Mesenchymal stem cell (in vitro differentiated cells and primary cell): ENCODE data around the gene TBC1D26.
"Not testable (repeated sequence)": the region's sequence is repeated elsewhere in the genome, so short reads cannot be mapped to it uniquely, and the experiment has no call there.

Source experiments
- DNase-seq: peaks from one replicate; pipeline ENCODE4 v3.0.0-alpha.2; 2013
- H2AFZ ChIP-seq: one replicate; pipeline ENCODE4 v1.6.1; 2013; ENCODE audit warnings: low read depth, mild to moderate bottlenecking, control low read depth, inconsistent platforms, low read length, moderate library complexity
- H2AK5ac ChIP-seq: 2 replicates; pipeline ENCODE4 v1.6.1; 2013; ENCODE audit warnings: low read length, moderate library complexity, mild to moderate bottlenecking, inconsistent platforms; ENCODE audit not compliant: severe bottlenecking
- H2BK120ac ChIP-seq: one replicate; pipeline ENCODE4 v1.6.1; 2013; ENCODE audit warnings: low read depth, mild to moderate bottlenecking, inconsistent platforms, low read length, moderate library complexity
- H2BK12ac ChIP-seq, 2 experiments: one replicate each; pipeline ENCODE4 v1.6.1; 2013; ENCODE audit warnings: inconsistent platforms in 2 of 2, low read length in 2 of 2, mild to moderate bottlenecking in 2 of 2, moderate library complexity in 2 of 2, control low read depth in 1 of 2
- H2BK15ac ChIP-seq: one replicate; pipeline ENCODE4 v1.6.1; 2013; ENCODE audit warnings: mild to moderate bottlenecking, low read depth, inconsistent platforms; ENCODE audit not compliant: poor library complexity, severe bottlenecking
- H2BK5ac ChIP-seq: 2 replicates; pipeline ENCODE4 v1.6.1; 2013; ENCODE audit warnings: low read depth, mild to moderate bottlenecking, low read length, control low read depth, inconsistent platforms; ENCODE audit not compliant: poor library complexity, severe bottlenecking
- H3K14ac ChIP-seq, 2 experiments: one replicate each; pipeline ENCODE4 v1.6.1; 2013; ENCODE audit warnings: inconsistent platforms in 2 of 2, low read length in 2 of 2, control low read depth in 1 of 2, mild to moderate bottlenecking in 1 of 2, moderate library complexity in 1 of 2
- H3K18ac ChIP-seq, 2 experiments: one replicate each; pipeline ENCODE4 v1.6.1; 2013; ENCODE audit warnings: inconsistent platforms in 2 of 2, low read length in 2 of 2, control low read depth in 1 of 2, low read depth in 1 of 2, mild to moderate bottlenecking in 1 of 2
- H3K23ac ChIP-seq, 2 experiments: one replicate each; pipeline ENCODE4 v1.6.1; 2013; ENCODE audit warnings: inconsistent platforms in 2 of 2, low read length in 2 of 2, mild to moderate bottlenecking in 2 of 2, moderate library complexity in 2 of 2, control low read depth in 1 of 2
- H3K27ac ChIP-seq: 2 replicates; pipeline ENCODE4 v1.5.1; 2013; ENCODE audit warnings: mild to moderate bottlenecking, moderate library complexity, low read length, control low read depth, inconsistent platforms; ENCODE audit not compliant: poor library complexity, severe bottlenecking
- H3K27me3 ChIP-seq, 2 experiments: 2 replicates each; pipeline versions ENCODE4 v1.6.1 to v1.7.0; 2013; ENCODE audit warnings: low read length in 2 of 2, mild to moderate bottlenecking in 2 of 2, moderate library complexity in 2 of 2, control low read depth in 1 of 2, inconsistent platforms in 1 of 2; ENCODE audit not compliant: control insufficient read depth in 1 of 2, insufficient read depth in 1 of 2
- H3K36me3 ChIP-seq, 2 experiments: 2 replicates each; pipeline versions ENCODE4 v1.6.1 to v1.7.0; 2013; ENCODE audit warnings: low read length in 2 of 2, control low read depth in 1 of 2, inconsistent platforms in 1 of 2, low read depth in 1 of 2, mild to moderate bottlenecking in 1 of 2; ENCODE audit not compliant: insufficient read depth in 2 of 2, control insufficient read depth in 1 of 2
- H3K4ac ChIP-seq, 2 experiments: one replicate each; pipeline ENCODE4 v1.6.1; 2013; ENCODE audit warnings: inconsistent platforms in 2 of 2, low read length in 2 of 2, mild to moderate bottlenecking in 2 of 2, moderate library complexity in 2 of 2, control low read depth in 1 of 2, low read depth in 1 of 2
- H3K4me1 ChIP-seq: 2 replicates; pipeline ENCODE4 v1.6.1; 2013; ENCODE audit warnings: low read depth, low read length, control low read depth; ENCODE audit not compliant: control insufficient read depth, insufficient read depth
- H3K4me2 ChIP-seq: 2 replicates; pipeline ENCODE4 v1.6.1; 2013; ENCODE audit warnings: low read length, mild to moderate bottlenecking, inconsistent platforms; ENCODE audit not compliant: poor library complexity, severe bottlenecking
- H3K4me3 ChIP-seq, 2 experiments: 2 replicates each; pipeline versions ENCODE4 v1.5.1 to v1.7.0; 2013; ENCODE audit warnings: low read length in 2 of 2, mild to moderate bottlenecking in 2 of 2, control low read depth in 1 of 2, low read depth in 1 of 2; ENCODE audit not compliant: insufficient read depth in 1 of 2
- H3K79me1 ChIP-seq: replicated peaks from 2 replicates; pipeline ENCODE4 v1.6.1; 2013; ENCODE audit warnings: mild to moderate bottlenecking, control low read depth, low read length, inconsistent platforms; ENCODE audit not compliant: poor library complexity, severe bottlenecking
- H3K9ac ChIP-seq: 2 replicates; pipeline ENCODE4 v1.7.0; 2013; ENCODE audit warnings: mild to moderate bottlenecking, low read length, moderate library complexity
- H3K9me3 ChIP-seq: 2 replicates; pipeline ENCODE4 v1.7.0; 2013; ENCODE audit warnings: mild to moderate bottlenecking, low read length; ENCODE audit not compliant: control insufficient read depth
- H4K8ac ChIP-seq: one replicate; pipeline ENCODE4 v1.6.1; 2013; ENCODE audit warnings: inconsistent platforms, mild to moderate bottlenecking, low read length, moderate library complexity
- H4K91ac ChIP-seq: one replicate; pipeline ENCODE4 v1.6.1; 2013; ENCODE audit warnings: mild to moderate bottlenecking, low read length, inconsistent platforms
- WGBS: methylation state at CpG from one replicate; pipeline ENCODE4 v1.1.7; 2013; ENCODE audit warnings: mixed read lengths; 5-methylcytosine and 5-hydroxymethylcytosine counted together

Gene TBC1D26

DNA sequence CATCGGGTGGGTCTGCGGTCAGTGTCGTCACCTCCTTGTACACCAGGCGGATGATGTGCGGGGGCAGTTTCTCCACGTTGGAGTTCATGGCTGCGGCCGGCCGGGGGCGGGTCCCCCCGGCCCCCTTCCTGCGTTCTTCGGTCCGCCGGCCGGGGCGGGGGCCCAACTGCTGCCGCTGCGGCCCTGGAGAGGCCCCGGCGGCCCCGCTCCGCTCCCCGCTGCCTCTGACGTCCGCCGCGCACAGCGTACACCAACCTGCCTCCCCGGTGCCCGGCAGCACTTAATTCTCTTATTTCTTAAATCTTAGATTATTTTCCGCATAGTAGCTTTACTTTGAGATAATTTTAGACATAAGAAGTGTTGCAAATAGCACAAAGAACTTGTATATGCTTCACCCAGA is 27.3 kb upstream of the TBC1D26 start:
- not testable (repeated sequence) for H3K9ac ChIP-seq, H2AK5ac ChIP-seq, H4K8ac ChIP-seq, H2BK12ac ChIP-seq, H3K27me3 ChIP-seq, H3K4ac ChIP-seq, H3K4me2 ChIP-seq, H2BK15ac ChIP-seq, H2BK120ac ChIP-seq, H4K91ac ChIP-seq, H3K4me1 ChIP-seq, H3K23ac ChIP-seq, H3K18ac ChIP-seq, H2AFZ ChIP-seq, H3K27ac ChIP-seq, H2BK5ac ChIP-seq, DNase-seq, H3K14ac ChIP-seq, H3K4me3 ChIP-seq
- over 99% methylated on average over 24 of the region's 32 CpGs for WGBS
- Histone ChIP-seq H3K36me3 (peaks cover 33 to 48% of the 10 kb centered on the region in 2 experiments), H3K79me1 (peaks cover 11% of the 10 kb centered on the region), H3K9me3 (peaks cover 43% of the 10 kb centered on the region)

DNA sequence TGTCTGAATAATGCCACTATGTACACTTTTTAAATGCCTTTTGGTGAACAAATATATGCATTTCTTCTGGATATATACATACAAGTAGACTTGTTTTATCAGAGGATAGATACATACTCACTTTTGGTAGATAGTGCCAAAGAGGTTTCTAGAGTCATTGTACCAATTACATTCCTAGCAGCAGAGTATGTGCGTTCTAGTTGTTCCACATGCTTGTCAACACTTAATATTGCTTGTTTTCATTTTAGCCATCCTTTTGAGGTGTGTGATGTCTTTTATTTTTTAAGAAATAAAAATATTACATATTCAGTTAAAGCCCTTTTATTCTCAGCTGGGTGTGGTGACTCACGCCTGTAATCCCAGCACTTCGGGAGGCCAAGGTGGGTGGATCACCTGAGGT is 23.2 kb upstream of the TBC1D26 start:
- not testable (repeated sequence) for H3K4me2 ChIP-seq, H2BK120ac ChIP-seq, H4K91ac ChIP-seq, H2AK5ac ChIP-seq, H2BK12ac ChIP-seq, H3K4me1 ChIP-seq, H3K18ac ChIP-seq, H3K9ac ChIP-seq, H2BK5ac ChIP-seq, H3K79me1 ChIP-seq, H3K23ac ChIP-seq, H3K27me3 ChIP-seq, H2BK15ac ChIP-seq, H2AFZ ChIP-seq, H3K4ac ChIP-seq, H4K8ac ChIP-seq, H3K27ac ChIP-seq, H3K14ac ChIP-seq, DNase-seq
- WGBS: 100% methylated on average over 2 of the region's 3 CpGs
- H3K36me3 ChIP-seq: peaks cover 27 to 57% of the 10 kb centered on the region in 2 experiments
- H3K9me3 ChIP-seq: peaks cover 67% of the 10 kb centered on the region
- H3K4me3 ChIP-seq: peak overlapping the region in 1 of 2 experiments; percentile 46

DNA sequence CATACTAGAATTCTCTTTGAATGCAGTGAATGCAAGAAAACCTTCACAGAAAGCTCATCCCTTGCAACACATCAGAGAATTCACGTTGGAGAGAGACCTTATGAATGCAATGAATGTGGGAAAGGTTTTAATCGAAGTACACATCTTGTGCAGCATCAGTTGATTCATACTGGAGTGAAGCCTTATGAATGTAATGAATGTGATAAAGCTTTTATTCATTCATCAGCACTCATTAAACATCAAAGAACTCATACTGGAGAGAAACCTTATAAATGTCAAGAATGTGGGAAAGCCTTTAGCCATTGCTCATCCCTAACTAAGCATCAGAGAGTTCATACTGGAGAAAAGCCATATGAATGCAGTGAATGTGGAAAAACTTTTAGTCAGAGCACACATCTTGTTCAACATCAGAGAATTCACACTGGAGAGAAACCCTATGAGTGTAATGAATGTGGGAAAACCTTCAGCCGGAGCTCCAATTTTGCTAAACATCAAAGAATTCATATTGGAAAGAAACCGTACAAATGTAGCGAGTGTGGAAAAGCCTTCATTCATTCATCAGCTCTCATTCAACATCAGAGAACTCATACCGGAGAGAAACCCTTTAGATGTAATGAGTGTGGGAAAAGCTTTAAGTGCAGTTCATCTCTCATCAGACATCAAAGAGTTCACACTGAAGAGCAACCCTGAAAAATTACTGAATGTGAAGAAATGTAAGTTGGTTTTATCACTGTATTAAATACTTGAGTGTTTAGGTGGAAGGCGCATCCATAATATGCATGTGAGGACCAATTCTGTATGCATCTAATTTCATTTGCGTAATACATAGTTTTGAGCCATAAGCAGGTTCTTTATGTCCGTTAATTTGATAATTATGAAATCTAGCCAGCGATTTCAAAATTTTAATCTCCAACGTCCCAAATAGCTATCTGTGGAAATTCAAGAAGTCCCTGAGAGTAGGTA is 15.2 kb upstream of the TBC1D26 start:
- not testable (repeated sequence) for H3K18ac ChIP-seq, H3K4me1 ChIP-seq, H2BK12ac ChIP-seq, H3K23ac ChIP-seq, H3K4me2 ChIP-seq, H3K4me3 ChIP-seq, H3K14ac ChIP-seq, H3K4ac ChIP-seq, H3K27ac ChIP-seq, H2BK5ac ChIP-seq, H2AFZ ChIP-seq, DNase-seq, H3K79me1 ChIP-seq, H3K27me3 ChIP-seq, H3K9ac ChIP-seq, H4K91ac ChIP-seq, H2BK120ac ChIP-seq, H4K8ac ChIP-seq, H2AK5ac ChIP-seq, H2BK15ac ChIP-seq
- H3K36me3 ChIP-seq: peaks cover 0 to 22% of the 10 kb centered on the region in 2 experiments
- WGBS: 98% methylated on average over 5 of the region's 11 CpGs
- H3K9me3 ChIP-seq: peaks cover 56% of the 10 kb centered on the region

DNA sequence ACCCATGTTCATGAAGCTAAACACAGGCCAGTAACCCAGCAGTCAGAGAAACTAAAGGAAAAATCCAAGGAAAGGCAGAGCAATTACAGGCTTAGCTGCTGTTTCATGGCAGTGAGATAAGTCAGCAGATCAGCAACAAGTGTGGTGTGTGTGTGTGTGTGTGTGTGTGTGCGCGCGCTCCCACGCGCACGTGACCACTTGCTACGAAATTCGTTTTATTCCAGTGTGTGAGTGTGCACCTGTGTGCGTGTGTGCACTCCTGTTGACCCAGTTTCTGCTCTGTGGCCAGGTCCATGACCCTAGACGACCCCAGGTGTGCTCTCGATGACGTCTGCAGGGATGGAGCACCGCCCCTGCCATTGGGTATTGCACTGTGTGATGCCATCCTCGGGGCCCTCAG is 1.5 kb upstream of the TBC1D26 start:
- not testable (repeated sequence) for H4K91ac ChIP-seq, H3K79me1 ChIP-seq, H3K23ac ChIP-seq, H3K27me3 ChIP-seq, H3K27ac ChIP-seq, H2BK12ac ChIP-seq, H2AFZ ChIP-seq, H3K18ac ChIP-seq, DNase-seq, H3K9ac ChIP-seq, H4K8ac ChIP-seq, H3K4me2 ChIP-seq, H3K9me3 ChIP-seq, H2BK120ac ChIP-seq, H2AK5ac ChIP-seq, H2BK5ac ChIP-seq, H3K36me3 ChIP-seq, H3K4me1 ChIP-seq, H3K14ac ChIP-seq, H2BK15ac ChIP-seq, H3K4me3 ChIP-seq, H3K4ac ChIP-seq
- no CpG with 5 or more reads among the region's 14 CpGs for WGBS
